ENCODE data around the gene SNX32.

SNX32 gene

GRCh38 chr11:65854852-65855837 is 21.4 kb downstream of the SNX32 start:
- DNase-seq (ENCODE audit: low read depth in 2 of 2), result no peak

- no peak for DNase-seq (ENCODE audit: low read depth in 2 of 2)
These were observed 22.2 kb downstream of the SNX32 start for GRCh38 chr11:65855927-65856363.

DNA sequence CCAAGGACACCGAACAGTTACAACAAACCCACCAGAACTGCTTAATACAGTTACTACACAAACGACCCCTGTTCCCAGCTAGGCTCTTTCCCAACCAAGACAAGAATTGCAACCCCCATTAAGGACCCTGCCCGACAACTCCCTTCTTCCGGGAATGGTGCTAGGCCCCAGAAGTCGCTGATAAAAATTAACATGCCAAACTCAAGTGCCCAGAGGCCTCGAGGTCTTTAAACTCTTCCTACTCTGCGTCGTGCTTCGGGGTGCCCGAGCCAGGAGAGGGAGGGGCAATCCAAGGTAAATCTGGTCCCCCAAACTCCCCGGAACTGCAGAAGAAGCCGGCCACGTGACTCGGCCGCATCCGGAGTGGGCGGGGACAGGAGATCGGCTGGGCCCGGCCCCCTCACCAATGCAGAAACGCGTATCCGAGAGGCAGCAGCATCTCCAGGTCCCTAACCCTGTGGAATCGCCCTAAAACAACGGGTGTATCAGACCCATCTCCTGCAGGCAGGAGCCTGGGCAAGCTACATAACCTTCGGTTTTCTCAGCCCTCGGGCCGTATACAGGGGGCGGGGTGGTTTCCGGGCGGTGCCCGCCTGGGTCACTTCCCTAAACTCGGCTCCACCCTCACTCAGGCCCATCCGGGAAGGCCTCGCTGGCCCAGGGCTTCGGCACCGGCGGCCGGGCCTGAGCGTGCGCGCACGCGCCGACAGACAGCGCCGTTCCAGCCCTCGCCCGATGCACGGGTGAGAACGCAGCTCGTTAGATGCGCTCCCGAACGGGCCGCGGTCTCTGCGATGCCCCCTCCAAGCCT is 23.1 kb downstream of the SNX32 start:
- DNase-seq (ENCODE audit: low read depth in 2 of 2), result peak; percentile 67 to 73

- DNase-seq (ENCODE audit: low read depth in 2 of 2), result peak; percentile 33 to 39
These were observed 23.7 kb downstream of the SNX32 start for GRCh38 chr11:65857500-65857852.

- DNase-seq (ENCODE audit: low read depth in 2 of 2), result peak; percentile 91 to 94
These were observed 24.3 kb downstream of the SNX32 start, which contains the start of gene CFL1 for GRCh38 chr11:65857853-65858680. TSS of gene CFL1 (minus strand) at chr11:65858180. CDS start at chr11:65858099, 81 bp downstream.

DNA sequence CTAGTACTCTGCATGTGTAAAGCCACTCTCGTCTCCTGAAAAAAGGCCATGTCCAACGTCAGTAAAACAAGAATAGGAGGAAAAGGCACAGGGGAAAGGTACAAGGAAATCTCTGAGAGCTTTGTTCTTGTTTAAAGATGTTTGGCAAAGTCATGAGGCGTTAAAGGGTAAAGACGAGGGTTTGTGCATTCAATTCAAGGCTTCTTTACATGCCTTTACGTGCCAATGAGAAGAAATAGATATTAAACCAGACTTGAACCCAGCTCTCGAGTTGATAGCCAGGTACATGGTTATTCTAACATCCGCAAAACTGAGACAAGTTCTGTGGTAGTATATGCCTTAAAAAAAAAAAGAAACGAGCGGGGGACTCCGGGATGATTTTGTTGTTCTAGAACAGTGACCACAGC is 24.9 kb downstream of the SNX32 start:
- DNase-seq (ENCODE audit: low read depth in 2 of 2), result no peak

GRCh38 chr11:65859095-65859811 is 25.5 kb downstream of the SNX32 start:
- DNase-seq (ENCODE audit: low read depth in 2 of 2), result peak; percentile 93 to 98

- DNase-seq (ENCODE audit: low read depth in 2 of 2), result no peak
These were observed 26.1 kb downstream of the SNX32 start for GRCh38 chr11:65859812-65860277.

- DNase-seq (ENCODE audit: low read depth in 2 of 2), result peak; percentile 94 to 97
These were observed 26.8 kb downstream of the SNX32 start, which contains the start of gene MUS81 for GRCh38 chr11:65860278-65861164. TSS of gene MUS81 (plus strand) at chr11:65860433. CDS start at chr11:65860754, 321 bp downstream.

GRCh38 chr11:65861165-65861505 is 27.4 kb downstream of the SNX32 start:
- DNase-seq (ENCODE audit: low read depth in 2 of 2), result no peak

GRCh38 chr11:65861533-65862183 is 27.9 kb downstream of the SNX32 start:
- DNase-seq (ENCODE audit: low read depth in 2 of 2), result no peak

DNA sequence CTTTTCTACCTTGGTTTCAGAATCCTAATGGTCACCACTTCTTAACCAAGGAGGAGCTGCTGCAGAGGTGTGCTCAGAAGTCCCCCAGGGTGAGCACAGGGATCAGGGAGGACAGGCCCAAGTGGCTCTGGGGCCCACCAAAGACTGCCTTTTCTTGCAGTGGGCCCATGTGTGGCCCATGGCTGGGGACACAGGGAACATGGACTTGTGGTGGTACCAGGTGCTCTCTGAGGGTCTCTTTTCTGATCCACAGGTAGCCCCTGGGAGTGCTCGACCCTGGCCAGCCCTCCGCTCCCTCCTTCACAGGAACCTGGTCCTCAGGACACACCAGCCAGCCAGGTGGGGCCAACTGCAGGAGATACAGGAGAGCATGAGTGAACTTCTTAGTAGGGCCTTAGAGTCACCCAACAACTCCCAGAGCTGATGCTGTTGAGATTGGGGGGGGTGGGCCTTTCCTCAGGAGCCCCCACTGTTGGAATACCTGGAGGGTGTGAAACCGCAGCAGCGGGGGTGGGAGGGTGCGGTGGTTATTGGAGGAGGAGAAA is 28.5 kb downstream of the SNX32 start:
- DNase-seq (ENCODE audit: low read depth in 2 of 2), result no peak

GRCh38 chr11:65862941-65863888 is 29.5 kb downstream of the SNX32 start:
- DNase-seq (ENCODE audit: low read depth in 2 of 2), result no peak

DNA sequence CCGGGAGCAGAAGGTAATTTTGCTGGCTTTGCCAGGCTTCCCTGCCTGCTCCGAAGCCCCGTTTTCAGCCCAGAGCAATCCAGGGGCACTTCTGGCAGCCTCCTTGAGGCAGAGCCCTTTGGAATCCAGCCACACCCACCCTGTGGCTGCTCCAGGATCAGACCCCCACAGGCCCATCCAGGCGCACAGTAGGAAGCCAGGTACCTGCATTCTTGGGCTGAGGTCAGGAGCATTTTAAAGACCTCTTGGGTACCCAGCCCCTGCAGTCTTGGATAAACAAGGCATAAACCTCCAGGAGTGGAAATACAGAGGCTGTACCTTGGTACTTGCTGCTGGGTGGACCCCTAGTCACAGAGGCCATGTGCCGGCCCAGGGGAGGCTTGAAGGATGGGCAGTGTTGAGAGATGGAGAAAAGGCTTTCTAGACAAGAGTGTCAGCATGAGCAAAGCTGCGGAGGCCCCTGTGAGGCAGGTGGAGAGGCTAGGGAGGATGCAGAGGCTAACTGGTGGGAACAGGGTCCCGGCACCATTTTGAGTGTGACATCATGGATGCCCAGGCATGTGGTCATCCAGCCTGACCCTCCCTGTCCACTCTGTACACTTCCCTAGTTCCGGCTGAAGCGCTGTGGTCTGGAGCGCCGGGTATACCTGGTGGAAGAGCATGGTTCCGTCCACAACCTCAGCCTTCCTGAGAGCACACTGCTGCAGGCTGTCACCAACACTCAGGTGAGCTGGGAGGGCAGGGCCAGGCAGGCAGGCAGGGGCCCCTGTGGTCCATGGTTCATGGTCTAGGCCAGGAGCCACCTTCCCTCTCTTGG is 30.3 kb downstream of the SNX32 start:
- DNase-seq (ENCODE audit: low read depth in 2 of 2), result no peak

DNA sequence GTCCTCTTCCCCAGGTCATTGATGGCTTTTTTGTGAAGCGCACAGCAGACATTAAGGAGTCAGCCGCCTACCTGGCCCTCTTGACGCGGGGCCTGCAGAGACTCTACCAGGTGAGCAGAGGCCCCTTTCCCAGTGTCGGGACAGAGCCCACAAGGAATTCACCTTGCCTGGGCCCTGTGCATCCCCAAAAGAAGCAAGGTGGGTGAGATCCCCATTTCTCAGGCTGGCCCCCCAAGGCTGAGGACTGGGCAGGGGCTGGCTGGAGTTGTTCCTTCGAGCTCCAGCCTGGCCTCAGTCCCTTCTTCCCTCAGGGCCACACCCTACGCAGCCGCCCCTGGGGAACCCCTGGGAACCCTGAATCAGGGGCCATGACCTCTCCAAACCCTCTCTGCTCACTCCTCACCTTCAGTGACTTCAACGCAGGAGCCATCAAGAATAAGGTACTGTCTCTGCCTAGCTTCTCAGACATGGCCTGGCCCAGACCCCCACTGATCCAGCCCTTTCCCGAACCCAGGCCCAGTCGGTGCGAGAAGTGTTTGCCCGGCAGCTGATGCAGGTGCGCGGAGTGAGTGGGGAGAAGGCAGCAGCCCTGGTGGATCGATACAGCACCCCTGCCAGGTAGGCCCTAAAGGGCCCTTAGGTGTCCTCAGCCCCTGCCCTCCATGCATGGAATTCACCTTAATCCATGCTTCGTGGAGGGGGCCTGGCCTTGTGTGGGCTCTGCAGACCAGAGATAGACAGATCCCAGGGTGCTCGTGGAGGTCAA is 31.1 kb downstream of the SNX32 start:
- DNase-seq (ENCODE audit: low read depth in 2 of 2), result no peak

GRCh38 chr11:65865550-65866172 is 31.9 kb downstream of the SNX32 start:
- DNase-seq (ENCODE audit: low read depth in 2 of 2), result no peak
